H9 (cell line): Measurements from ENCODE around the gene CD200. TPM values are rescaled to one million over a fixed set of nuclear protein-coding genes. Genes with fewer than 3 reads are reported as not detected.

Source experiments
- DNase-seq: peaks from one replicate; pipeline ENCODE4 v3.0.0-alpha.2; 2017
- H2AFZ ChIP-seq: one replicate; pipeline ENCODE4 v1.6.1; 2013; ENCODE audit warnings: mild to moderate bottlenecking, low read length, control low read depth, moderate library complexity
- H2AK5ac ChIP-seq: 2 replicates; pipeline ENCODE4 v1.6.1; 2013; ENCODE audit warnings: low read length, control low read depth, mixed read lengths; ENCODE audit not compliant: insufficient read length
- H2BK120ac ChIP-seq: one replicate; pipeline ENCODE4 v1.6.1; 2013; ENCODE audit warnings: low read depth, mild to moderate bottlenecking, low read length, control low read depth, inconsistent platforms; ENCODE audit not compliant: poor library complexity, severe bottlenecking
- H2BK12ac ChIP-seq: 2 replicates; pipeline ENCODE4 v1.6.1; 2013; ENCODE audit warnings: low read length, control low read depth, mixed read lengths, low read depth; ENCODE audit not compliant: insufficient read length
- H2BK15ac ChIP-seq: 2 replicates; pipeline ENCODE4 v1.6.1; 2013; ENCODE audit warnings: low read depth, low read length, control low read depth
- H2BK20ac ChIP-seq: one replicate; pipeline ENCODE4 v1.6.1; 2013; ENCODE audit warnings: low read depth, mild to moderate bottlenecking, low read length, control low read depth, inconsistent platforms; ENCODE audit not compliant: poor library complexity, severe bottlenecking
- H2BK5ac ChIP-seq: 2 replicates; pipeline ENCODE4 v1.6.1; 2013; ENCODE audit warnings: low read length, control low read depth, mixed read lengths; ENCODE audit not compliant: insufficient read length
- H3K14ac ChIP-seq: 2 replicates; pipeline ENCODE4 v1.6.1; 2013; ENCODE audit warnings: low read length, control low read depth; ENCODE audit not compliant: insufficient read depth
- H3K18ac ChIP-seq: 2 replicates; pipeline ENCODE4 v1.6.1; 2013; ENCODE audit warnings: low read depth, mild to moderate bottlenecking, mixed read lengths, low read length, control low read depth; ENCODE audit not compliant: insufficient read length
- H3K23ac ChIP-seq: 2 replicates; pipeline ENCODE4 v1.6.1; 2013; ENCODE audit warnings: low read length, control low read depth, mixed read lengths, low read depth; ENCODE audit not compliant: insufficient read length
- H3K23me2 ChIP-seq: 2 replicates; pipeline ENCODE4 v1.6.1; 2013; ENCODE audit warnings: low read depth, mild to moderate bottlenecking, mixed read lengths, low read length, control low read depth; ENCODE audit not compliant: insufficient read length, poor library complexity, severe bottlenecking
- H3K27ac ChIP-seq: 2 replicates; pipeline ENCODE4 v1.5.1; 2013; ENCODE audit warnings: low read length, control low read depth, mixed read lengths, low read depth; ENCODE audit not compliant: insufficient read length
- H3K27me3 ChIP-seq: 2 replicates; pipeline ENCODE4 v1.6.1; 2013; ENCODE audit warnings: low read length, control low read depth, inconsistent platforms; ENCODE audit not compliant: insufficient read depth
- H3K4ac ChIP-seq: 2 replicates; pipeline ENCODE4 v1.6.1; 2013; ENCODE audit warnings: low read depth, mild to moderate bottlenecking, control low read depth, inconsistent platforms, low read length, moderate library complexity
- H3K4me1 ChIP-seq: 2 replicates; pipeline ENCODE4 v1.6.1; 2013; ENCODE audit warnings: low read length, control low read depth, inconsistent platforms; ENCODE audit not compliant: insufficient read depth
- H3K4me2 ChIP-seq: 2 replicates; pipeline ENCODE4 v1.6.1; 2013; ENCODE audit warnings: low read length, control low read depth, mixed read lengths; ENCODE audit not compliant: insufficient read length, insufficient read depth
- H3K56ac ChIP-seq: 2 replicates; pipeline ENCODE4 v1.6.1; 2013; ENCODE audit warnings: low read depth, mild to moderate bottlenecking, mixed read lengths, low read length, control low read depth; ENCODE audit not compliant: insufficient read length
- H3K79me1 ChIP-seq: 2 replicates; pipeline ENCODE4 v1.6.1; 2013; ENCODE audit warnings: low read depth, mild to moderate bottlenecking, moderate library complexity, low read length, control low read depth, inconsistent platforms; ENCODE audit not compliant: insufficient read depth, poor library complexity, severe bottlenecking
- H3K79me2 ChIP-seq: 2 replicates; pipeline ENCODE4 v1.6.1; 2013; ENCODE audit warnings: low read length, control low read depth, inconsistent platforms; ENCODE audit not compliant: insufficient read depth
- H3K9ac ChIP-seq: 2 replicates; pipeline ENCODE4 v1.6.1; 2013; ENCODE audit warnings: low read length, control low read depth, mixed read lengths; ENCODE audit not compliant: insufficient read length; ENCODE audit errors: extremely low read depth
- H3K9me3 ChIP-seq: one replicate; pipeline ENCODE4 v1.6.1; 2013; ENCODE audit warnings: low read depth, low read length, inconsistent platforms; ENCODE audit not compliant: control insufficient read depth
- H3T11ph ChIP-seq: one replicate; pipeline ENCODE4 v1.6.1; 2013; ENCODE audit warnings: mild to moderate bottlenecking, low read length, control low read depth, inconsistent platforms
- H4K20me1 ChIP-seq: one replicate; pipeline ENCODE4 v1.6.1; 2013; ENCODE audit not compliant: control insufficient read depth, insufficient read length, insufficient read depth
- H4K5ac ChIP-seq: 2 replicates; pipeline ENCODE4 v1.6.1; 2013; ENCODE audit warnings: low read depth, mild to moderate bottlenecking, mixed read lengths, low read length, control low read depth; ENCODE audit not compliant: insufficient read length
- H4K8ac ChIP-seq: replicated peaks from 2 replicates; pipeline ENCODE4 v1.6.1; 2013; ENCODE audit warnings: low read length, control low read depth, mixed read lengths, low read depth; ENCODE audit not compliant: insufficient read length
- H4K91ac ChIP-seq: 2 replicates; pipeline ENCODE4 v1.6.1; 2013; ENCODE audit warnings: low read depth, mild to moderate bottlenecking, moderate library complexity, mixed read lengths, low read length, control low read depth; ENCODE audit not compliant: insufficient read length
- H3K27ac Mint-ChIP-seq, 3 experiments: 2 replicates in 2 of 3; 3 replicates in 1 of 3; pipeline ENCODE4 v1.8.0; 2020 to 2021; ENCODE audit warnings: mixed read lengths in 3 of 3, mild to moderate bottlenecking in 1 of 3, moderate library complexity in 1 of 3
- H3K27me3 Mint-ChIP-seq: 2 replicates; pipeline ENCODE4 v1.8.0; 2021; ENCODE audit warnings: low read depth, mild to moderate bottlenecking, moderate library complexity, mixed read lengths
- H3K36me3 Mint-ChIP-seq, 3 experiments: 2 replicates in 2 of 3; 3 replicates in 1 of 3; pipeline ENCODE4 v1.8.0; 2020 to 2021; ENCODE audit warnings: low read depth in 3 of 3, mixed read lengths in 3 of 3; ENCODE audit not compliant: insufficient read depth in 1 of 3
- H3K4me1 Mint-ChIP-seq, 2 experiments: 2 replicates each; pipeline ENCODE4 v1.8.0; 2020; ENCODE audit warnings: mixed read lengths in 2 of 2
- H3K4me3 Mint-ChIP-seq, 2 experiments: 2 replicates in 1 of 2; 3 replicates in 1 of 2; pipeline ENCODE4 v1.8.0; 2020 to 2021; ENCODE audit warnings: mild to moderate bottlenecking in 2 of 2, mixed read lengths in 2 of 2, moderate library complexity in 1 of 2
- H3K9me3 Mint-ChIP-seq, 2 experiments: 2 replicates in 1 of 2; 3 replicates in 1 of 2; pipeline ENCODE4 v1.8.0; 2020; ENCODE audit warnings: mild to moderate bottlenecking in 2 of 2, mixed read lengths in 2 of 2, moderate library complexity in 1 of 2
- CTCF ChIP-seq: fragments of 200-600 bp; sonication (generic); conservative IDR thresholded peaks from 3 replicates; pipeline ENCODE4 v1.8.0; 2021; ENCODE audit warnings: antibody characterized with exemption, mild to moderate bottlenecking
- WGBS: extraction: QIAGEN DNeasy Blood & Tissue Kit; methylation state at CpG from one replicate; pipeline ENCODE4 v1.1.7; 2013; ENCODE audit warnings: missing lambda C conversion rate, low lambda C conversion rate, mixed read lengths; ENCODE audit not compliant: insufficient read length; ENCODE audit errors: extremely low coverage; 5-methylcytosine and 5-hydroxymethylcytosine counted together
- total RNA-seq: library from RNA; stranded (reverse); gene quantifications from 2 replicates; pipeline ENCODE4 v1.2.1, GENCODE V29; 2021

Gene CD200
- total RNA-seq, 1 experiment from 2014 or later: 51.6 TPM

- no peaks in the 10 kb centered on the region for H3K9me3 ChIP-seq
- H2AFZ ChIP-seq: no peak overlapping the region
- H2BK20ac ChIP-seq: no peak overlapping the region
- H2AK5ac ChIP-seq: no peak overlapping the region
- no peak overlapping the region for H3K9ac ChIP-seq
- no peak overlapping the region for H3K27ac ChIP-seq
- no CpG with 5 or more reads among the region's 7 CpGs for WGBS
- H3K79me1 ChIP-seq: no peaks in the 10 kb centered on the region
- H2BK15ac ChIP-seq: no peak overlapping the region
- no peak overlapping the region for H3K4me2 ChIP-seq
- no peak overlapping the region for H4K5ac ChIP-seq
- H2BK120ac ChIP-seq: no peak overlapping the region
- no peaks in the 10 kb centered on the region for H3K23me2 ChIP-seq
- Mint-ChIP-seq H3K4me3 (no peak overlapping the region), H3K9me3 (no peaks in the 10 kb centered on the region; a peak in 2 of 5 replicates), H3K27ac (no peak overlapping the region), H3K36me3 (peaks cover 0 to 2% (median 0%) of the 10 kb centered on the region in 3 experiments; a peak in 3 of 7 replicates), H3K27me3 (no peaks in the 10 kb centered on the region), H3K4me1 (peaks cover 23 to 28% of the 10 kb centered on the region in 2 experiments)
- H3K4me1 ChIP-seq: peaks cover 5% of the 10 kb centered on the region
- H4K91ac ChIP-seq: no peak overlapping the region
- no peaks in the 10 kb centered on the region for H4K20me1 ChIP-seq
- H3K14ac ChIP-seq: no peak overlapping the region
- H3K4ac ChIP-seq: no peak overlapping the region
- no peak overlapping the region for H2BK5ac ChIP-seq
- no peak for DNase-seq
- H2BK12ac ChIP-seq: no peak overlapping the region
- no peak for TF ChIP-seq CTCF
- H3K23ac ChIP-seq: no peak overlapping the region
- no peak overlapping the region for H3T11ph ChIP-seq
- no peak overlapping the region for H3K18ac ChIP-seq
- H4K8ac ChIP-seq: no peak overlapping the region
- H3K79me2 ChIP-seq: no peaks in the 10 kb centered on the region
- H3K27me3 ChIP-seq: no peaks in the 10 kb centered on the region
- no peak overlapping the region for H3K56ac ChIP-seq
Measured at GRCh38 chr3:112379020-112379690, 46.2 kb downstream of the CD200 start.
